NCI-H2081 treated with DMSO at 0.1 percent for 48 hours (cell line): Measurements from ENCODE around the gene CTIF.
"Not testable (repeated sequence)": the region's sequence is repeated elsewhere in the genome, so short reads cannot be mapped to it uniquely, and the experiment has no call there.

ENCODE experiments used
- DNase-seq: peaks from one replicate; lab custom pipeline; 2025; lab: John Stamatoyannopoulos, UW

The CTIF gene

DNA sequence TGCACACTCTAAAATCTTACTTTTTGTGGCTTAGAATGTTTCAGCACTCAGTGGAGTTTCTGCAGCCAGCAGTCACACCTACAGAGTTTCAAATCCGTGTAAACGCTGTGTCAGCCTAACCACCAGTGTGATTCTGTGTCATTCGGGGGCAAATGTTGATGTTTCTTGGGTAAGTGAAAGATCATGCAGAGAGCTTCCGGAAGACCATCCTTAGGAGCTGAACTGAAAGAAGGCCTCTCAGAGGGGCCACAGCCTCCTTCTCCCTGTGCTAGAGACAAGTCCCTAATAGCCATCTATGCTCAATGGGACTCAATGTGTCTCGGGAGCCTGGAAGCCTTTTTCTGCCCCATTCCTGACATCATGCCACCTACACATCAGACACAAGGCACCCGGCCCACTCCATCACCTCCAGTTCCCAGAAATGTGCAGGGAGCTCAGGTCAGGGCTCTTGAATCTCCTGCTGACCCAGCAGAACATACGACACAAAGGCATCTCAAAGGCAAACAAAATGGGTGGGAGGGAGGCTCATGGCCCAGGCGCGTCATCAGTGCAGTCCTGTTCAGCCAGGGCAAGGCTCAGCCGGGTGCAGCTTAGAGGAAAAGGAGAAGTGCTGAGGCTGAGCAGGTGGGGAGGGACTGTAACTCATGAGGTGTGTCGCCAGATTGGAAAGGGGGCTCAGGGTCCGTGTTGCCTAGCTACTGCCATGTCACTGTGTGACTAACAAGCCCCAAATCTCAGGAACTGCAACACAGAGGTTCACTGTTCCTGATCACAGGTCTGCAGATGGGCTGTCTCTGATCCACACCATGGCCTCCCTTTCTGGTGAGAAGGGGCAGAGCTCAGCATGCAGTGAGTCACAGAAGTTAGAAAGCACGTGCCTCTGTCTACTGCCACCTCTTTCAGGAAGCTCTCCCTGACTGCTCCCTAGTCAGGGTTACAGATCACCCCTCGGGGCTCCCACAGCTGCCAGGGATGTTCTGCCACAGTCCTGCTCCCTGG is 329.9 kb downstream of the CTIF start:
- DNase-seq: no peak

DNA sequence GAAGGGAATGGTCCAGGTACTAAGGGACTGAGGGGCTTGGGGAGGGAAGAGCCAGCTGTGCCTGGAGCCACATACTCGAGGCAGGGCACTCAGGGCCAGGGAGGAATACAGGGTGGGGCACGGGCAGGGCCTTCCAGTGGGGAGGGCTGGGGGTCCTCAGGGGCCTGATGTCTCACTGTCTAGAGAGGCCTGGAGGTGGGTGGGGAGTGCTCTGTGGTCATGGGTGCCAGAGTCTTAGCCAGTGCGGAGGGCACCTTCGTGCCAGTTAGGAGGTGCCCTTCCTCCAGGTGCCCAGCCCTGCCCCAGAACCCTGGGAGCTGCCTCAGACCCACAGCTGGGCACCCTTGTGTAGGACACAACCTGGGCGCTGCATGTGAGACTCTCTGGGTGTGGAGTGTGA is 330.8 kb downstream of the CTIF start:
- DNase-seq: no peak

DNA sequence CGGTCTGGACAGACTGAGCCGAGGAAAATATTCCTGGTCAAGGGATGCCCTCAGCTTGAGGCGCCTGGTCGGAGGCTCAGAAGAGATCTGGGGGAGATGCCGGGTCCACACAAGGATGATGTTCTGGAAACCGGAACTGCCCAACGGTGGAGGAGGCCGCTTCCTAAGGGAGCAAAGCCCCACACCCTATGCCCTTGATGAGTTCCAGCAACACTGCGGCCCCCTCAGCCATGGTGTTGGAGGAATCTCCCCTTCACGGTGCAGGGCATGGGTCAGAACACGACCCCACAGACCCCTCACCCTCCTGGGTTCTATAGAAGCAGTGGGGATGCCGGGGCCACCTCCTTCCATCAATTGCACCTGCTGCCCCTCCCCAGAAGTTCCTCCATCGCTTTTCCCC is 332.1 kb downstream of the CTIF start:
- not testable (repeated sequence) for DNase-seq

DNA sequence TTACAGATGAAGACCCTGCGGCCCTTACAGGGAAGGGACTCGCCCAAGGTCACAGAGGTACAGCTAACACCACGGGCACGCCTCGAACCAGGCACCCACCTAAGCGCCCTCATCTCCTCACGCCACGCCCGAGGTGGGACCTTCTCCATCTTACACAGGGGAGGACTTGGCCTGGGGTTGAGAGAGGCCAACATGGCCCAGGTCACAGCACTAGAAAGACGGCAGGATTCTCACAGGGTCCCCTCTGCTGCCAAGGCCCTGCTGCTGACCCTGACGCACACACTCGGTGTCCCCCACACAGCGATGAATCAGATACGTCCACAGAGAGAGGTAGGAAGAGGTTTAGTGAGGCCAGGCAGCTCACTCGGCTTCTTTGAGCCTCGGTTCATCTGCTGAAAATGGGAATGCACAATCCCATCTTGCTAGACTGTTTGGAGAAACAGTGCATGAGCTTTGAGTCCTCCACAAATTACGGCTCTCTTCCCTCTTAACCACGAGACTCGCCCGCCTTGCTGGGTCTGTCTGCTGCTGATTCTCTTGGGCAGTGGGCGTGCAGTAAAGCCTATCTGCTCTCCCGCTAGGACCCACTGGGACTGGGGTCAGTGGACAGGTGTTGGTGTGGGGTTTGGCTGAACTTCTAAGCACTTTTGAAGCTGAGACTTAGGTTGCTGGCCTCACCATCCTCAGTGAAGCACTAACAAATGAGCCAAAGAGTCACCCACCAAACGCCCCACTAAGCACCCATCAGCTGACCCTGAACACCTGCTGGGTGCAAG is 332.7 kb downstream of the CTIF start:
- DNase-seq: no peak

DNA sequence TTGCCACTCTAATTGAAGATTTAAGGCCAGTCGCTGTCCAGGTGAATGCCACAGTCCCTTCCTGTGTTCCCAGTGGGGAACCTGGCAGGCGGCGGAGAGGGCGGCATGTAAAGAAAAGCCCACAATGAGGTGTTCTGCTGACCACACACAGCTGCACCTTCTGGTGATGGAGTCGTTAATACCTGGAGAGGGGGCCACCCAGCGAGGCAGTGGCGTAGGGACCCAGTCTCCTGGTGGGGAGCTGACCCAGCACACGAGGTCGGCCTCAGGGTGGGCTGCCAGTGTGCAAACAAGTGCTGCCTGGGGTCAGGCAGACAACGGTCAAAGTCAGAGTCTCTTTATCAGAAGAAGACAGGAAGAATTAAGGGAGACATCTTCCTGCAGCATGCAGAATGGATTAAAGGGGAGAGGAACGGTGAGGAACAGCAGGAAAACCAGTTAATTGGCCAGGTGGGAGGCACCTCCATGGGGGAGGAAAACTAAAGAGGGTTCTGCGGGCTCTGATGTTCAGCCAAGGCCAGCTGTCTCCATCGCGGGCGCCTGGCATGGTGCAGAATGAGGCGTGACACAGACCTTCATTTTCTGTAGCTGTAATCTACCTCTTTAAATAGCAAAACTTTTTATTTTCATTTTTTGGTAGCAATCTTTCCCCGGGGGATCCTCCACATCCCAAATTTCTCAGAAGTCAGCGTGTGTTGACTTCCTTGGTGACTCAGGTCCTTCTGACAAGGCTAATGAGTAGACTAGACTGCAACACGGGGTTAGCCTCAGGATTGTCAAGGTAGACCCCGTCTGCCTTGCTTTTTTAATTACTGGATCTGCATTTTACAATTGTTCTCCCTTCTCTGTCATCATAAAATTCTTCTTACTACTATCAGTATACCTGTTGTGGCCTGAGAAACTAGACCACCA is 333.7 kb downstream of the CTIF start:
- DNase-seq: no peak

DNA sequence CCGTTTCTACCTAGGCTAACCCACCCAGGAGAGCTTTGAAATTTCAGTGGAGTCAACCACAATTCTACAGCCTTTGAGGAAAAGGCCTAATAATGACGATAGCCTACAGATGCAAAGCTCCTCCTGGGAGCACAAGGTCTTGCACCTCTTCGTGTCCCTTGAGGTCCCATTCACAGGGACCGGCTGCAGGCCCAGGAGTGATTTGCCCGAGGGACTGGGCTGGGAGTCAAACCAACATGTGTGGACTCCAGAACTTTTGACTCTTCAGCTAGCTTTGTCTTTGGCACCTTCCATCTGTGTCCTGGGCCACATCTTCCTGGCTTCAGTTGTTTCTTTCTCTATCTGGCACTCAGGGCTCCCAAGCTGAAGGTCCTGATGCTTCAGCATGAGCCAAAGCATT is 335.4 kb downstream of the CTIF start:
- DNase-seq: no peak

DNA sequence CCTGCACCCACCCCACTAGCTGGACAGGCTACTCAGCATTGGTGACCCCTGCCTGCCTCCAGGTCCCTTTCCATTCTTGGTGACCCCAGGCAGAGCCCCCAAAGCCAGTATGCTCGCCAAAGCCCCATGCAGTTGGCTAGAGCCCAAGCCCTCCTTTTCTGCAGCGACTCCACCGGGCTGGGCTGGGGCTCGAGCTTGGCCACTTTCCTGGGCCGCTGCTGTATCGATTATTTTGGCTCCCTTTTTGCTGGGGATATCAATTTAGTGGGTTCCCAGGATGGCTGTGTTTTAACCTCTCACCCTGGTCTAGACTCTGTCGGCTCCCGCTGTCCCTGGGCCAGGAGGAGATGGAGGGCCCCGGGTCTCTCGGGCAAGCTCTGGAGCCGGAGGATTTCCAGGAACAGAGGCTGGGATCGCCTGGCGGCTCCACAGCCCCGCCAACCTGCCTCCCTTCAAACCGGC is 335.9 kb downstream of the CTIF start:
- no peak for DNase-seq

DNA sequence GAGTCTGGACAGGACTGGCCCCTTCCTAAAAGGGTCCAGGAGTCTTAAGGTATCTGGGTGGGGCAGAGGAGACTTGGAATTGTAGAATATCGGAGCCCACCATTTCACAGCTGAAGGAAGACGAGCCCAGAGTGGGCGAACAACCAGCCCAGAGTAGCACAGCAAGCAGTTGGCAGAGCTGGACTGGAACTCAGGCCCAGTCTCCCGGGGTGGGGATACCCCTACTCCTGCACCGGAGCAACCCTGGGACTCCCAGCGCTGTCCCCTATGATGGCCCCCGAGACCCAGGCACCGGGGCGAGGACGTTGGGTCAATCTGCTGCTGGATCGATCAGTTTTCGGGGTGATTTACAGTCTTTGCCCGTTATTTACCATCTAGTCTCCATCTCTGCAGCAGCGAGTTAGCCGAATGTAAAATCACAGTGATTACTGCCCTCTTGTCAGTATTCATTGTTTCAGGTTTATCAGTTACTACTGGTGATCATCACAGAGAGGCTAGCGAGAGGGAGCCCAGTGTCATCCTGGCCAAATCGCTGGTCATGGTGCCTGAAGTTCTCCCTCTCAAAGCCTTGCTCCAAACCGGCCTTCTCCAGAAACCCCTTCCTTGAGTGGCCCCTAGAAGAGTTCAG is 336.6 kb downstream of the CTIF start:
- DNase-seq: no peak

DNA sequence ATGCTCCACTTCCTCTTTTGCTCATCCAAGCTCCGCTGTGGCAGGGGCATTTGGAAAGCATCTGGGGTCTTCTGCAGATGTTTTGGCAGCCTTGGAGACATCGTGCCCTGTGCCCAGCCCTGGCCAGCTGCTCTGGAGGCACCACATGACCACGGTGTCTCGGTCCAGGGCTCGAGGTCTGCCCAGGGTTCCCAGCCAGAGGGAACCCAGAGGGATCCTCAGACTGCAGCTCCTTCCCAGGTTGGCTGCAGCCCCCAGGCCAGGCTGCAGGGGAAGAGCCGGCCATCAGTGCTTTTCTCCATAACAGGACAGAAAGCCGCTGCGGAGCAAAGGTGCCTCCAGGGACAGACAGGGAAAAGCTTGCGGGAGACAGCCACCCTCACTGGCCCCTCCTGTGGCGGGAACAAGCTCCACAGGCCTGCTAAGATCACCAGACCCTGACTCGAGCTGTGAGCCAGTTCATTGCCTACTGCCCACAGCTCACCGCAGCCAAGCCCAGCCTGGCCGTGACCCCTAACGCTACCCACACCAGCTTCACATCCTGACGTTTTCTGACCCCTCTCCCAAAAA is 337.2 kb downstream of the CTIF start:
- DNase-seq: no peak

DNA sequence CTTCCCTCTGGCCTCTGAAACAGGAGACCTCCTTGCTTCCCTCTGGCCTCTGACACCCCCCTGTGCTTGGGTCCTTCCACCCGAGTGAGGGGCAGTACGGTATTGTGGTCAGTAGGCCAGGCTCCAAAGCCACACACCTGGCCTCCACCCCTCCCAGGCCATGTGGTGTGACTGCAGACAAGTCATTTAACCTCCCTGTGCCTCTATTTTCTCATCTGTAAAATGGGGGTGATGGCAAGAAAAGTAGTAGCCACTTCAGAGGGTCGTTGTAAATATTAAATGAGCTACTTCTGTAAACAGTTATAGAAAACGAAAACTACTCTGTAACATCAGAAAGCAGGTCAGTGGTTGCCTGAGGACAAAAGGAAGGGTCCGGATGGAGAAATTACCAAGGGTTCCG is 337.8 kb downstream of the CTIF start:
- DNase-seq: no peak

DNA sequence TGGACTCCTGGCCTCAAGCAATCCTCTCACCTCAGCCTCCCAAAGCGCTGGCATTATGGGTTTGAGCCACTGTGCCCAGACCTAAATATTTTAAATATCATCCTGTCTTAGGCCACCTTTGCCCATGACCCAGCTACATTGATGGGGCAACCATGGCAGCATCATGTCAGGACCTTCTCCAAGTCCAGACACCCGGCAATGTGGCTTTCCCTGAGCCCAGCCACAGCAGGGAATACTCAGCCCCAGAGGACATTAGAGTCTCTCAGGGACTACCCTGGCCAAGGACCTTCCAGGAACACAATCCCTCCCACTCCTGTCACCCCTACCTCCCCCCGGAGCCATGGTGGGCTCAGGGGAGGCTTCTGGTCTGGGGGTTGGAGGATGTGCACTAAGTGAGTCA is 339.1 kb downstream of the CTIF start:
- DNase-seq: no peak

DNA sequence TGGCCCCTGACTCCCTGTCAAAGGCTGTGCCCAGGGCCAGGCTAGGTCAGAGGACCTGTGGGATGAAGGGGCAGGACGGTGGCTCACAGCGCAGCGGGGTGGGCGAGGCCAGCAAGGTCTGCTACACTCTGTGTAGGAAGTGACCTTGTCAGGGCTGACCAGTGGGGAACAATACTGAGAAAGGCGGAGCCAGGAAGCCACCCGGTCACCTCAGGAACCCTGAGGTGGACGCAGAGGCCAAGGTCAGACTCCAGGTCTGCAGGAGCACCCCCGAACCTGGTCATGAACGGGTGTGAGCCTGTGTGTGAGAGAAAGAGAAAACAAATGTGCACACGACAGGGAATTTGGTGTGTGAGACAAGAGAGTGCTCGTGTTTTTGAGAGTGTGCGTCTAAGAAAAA is 339.6 kb downstream of the CTIF start:
- DNase-seq: no peak

DNA sequence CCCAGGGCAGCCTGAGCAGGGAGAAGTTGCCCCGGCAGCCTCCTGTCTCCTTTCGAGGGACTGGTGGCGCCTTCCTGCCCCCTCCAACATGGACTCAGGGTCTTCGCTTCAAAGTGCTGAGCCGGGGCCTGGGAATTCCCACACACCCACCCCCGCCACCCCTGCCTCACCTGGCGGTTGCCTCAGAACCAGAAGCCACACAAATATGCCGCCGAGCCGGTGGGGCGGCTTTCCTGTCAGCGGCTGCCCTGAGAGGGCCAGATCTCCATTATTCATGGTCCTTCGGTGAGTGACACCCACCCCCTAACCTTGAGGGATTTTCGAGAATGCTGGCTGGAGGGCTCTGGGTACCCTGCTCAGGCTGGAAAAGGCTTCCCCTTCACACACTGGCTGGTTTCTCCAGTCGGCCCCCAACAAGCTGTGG is 340.2 kb downstream of the CTIF start:
- DNase-seq: no peak

DNA sequence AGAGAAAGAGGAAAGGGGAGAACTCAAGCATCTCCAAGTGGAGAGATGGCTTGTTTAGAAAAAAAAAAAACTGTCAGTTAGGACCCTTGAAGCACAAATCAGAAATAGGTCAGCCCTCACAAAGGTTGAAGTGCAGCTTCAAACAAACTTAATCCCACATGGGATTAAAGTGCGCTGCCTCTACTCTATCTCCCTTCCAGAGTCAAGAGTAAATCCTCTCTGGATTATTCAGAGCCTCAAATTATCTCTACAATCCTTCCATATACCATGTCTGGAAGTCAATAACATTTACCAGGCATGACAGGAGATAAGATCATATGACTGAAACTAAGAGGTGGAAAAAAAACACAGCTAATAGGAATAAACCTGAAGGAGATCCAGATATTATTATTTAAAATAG is 342.1 kb downstream of the CTIF start:
- no peak for DNase-seq

DNA sequence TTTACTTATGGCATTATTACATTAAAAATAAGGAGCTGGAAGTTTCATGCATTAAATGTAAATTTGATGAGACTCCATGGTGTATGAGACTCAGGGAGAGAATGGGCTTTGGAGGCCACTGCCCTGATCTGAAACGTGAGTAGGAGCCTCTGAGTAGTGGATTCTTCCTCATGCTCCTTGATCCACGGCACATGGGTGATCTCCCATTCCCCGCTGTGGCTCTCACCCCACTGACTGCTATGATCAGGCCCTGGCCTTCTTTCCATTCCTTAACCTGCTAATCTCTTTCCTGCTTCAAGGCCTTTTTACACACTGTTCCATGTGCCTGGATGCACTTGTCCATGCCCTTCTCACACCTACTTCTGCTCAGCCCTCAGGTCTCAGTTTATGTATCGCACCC is 343.5 kb downstream of the CTIF start:
- no peak for DNase-seq

DNA sequence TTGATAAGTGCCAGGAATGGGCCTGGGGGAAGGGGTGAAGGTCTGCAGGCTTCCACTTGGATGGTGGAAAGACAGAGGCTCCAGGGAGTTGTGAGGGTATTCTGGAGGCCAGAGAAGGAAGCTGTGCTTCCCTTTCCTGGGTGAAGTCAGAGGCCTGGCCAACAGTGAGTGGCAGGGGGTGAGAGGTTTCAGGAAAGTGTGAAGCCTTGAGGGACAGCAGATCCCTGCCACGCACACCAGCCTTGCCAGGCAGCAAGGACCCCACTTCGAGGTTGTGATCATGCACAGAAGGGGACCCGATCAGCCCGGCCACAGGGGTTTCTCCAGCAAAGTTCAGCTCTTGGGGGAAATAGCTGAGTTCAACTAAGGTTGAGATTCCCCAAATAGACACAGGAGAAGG is 345.5 kb downstream of the CTIF start:
- DNase-seq: no peak

DNA sequence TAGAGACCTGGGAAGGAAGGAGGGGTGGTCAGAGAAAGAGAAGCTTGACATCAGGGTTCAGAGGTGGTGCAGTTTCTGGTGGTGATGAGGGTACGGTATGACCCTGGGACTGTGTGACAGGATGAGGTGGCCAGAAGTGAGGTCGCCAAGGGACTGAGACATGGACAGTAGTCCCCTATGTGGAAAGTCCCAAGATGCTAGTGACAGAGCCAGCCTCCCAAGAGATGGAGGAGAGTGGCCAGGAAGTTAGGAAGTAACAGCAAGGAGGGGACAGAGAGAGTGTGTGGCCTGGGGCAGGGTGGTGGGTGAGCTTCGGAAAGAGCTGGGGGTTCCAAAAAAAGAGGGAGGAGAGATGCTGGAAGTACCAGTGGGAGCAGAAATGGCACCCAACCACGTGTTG is 345.9 kb downstream of the CTIF start:
- no peak for DNase-seq

DNA sequence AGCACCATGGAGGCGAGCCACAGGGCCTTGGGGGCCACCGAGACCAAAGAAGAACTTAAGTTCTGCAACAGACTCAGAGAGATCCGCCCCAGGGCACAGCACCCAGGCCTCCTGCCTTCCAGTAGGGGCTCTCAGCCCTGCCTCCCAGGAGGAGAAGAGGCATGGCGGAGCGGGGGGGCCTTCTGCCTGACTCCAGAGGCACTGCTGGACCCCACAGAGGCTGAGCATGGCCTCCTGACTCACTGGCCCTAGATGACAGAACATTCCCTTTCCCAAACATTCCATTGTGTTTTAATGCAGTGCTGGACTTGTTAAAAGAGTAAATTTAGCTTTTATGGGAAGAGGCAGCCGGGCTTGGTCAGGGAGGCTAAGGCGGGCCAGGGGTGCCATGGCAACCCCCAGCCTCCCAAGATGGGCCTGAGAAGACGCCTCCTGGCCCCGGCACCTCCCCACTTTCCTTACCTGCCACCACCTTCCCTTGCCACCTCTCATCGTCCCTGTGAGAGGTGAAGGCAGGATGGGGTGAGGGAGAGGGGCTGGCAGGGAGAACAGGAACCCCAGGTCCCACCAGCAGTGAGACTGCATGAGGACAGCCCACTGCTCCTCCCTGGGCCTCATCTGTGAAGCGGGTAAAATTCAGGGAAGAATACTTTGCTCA is 346.6 kb downstream of the CTIF start:
- no peak for DNase-seq

DNA sequence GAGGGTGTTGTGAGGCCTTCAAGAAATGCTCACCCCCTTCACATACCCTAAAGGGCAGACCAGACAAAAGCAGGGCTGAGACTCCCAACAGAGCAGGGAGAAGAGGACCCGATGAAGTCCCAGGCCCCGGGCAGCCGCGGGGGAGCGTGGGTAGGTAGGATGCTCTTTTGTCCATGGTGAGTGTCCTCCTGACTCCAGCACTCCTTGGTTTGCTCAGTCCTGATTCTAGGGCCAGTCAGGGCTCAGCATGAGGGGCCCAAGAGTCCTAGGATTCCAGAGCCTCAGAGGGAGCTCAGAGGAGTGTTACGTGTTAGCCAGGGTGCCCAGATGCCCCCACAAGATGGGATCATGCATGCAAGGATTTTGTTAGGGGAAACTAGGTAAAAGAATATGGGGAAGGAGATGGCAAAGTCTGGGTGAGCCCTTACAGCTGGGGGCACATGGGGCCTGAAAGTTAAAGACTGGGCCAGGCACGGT is 347.1 kb downstream of the CTIF start:
- DNase-seq: no peak

DNA sequence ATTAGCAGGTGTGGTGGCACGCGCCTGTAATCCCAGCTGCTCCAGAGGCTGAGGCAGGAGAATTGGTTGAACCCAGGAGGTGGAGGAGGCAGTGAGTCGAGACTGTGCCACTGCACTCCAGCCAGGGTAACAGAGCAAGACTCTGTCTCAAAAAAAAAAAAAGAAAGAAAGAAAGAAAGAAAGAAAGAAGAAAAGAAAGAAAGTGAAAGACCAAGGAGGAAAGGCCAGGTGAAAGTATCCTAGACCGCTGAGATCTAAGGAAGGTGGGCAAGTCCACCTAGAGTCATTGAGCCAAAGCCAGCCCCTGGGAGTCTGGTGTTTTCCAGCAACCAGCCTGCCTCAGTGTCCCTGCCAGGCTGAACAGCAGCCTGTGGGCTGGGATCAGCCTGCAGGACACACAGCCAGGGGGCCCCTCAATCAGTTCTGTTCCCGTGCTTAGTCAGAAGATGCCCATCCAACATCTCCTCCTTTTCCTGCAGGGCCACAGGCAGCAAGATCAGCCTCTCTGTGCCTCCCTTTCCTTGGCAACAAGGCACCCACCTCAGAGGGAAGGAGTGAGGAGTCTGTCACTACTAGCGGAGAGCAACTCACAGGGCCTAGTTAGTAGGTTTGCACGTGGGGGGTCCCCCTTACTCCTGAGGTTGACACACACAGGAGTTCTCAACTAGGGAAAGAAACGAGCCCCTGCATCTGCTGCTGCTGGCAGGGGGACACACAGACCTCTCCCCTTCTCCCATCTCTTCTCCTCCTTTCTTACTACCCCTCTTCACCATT is 347.9 kb downstream of the CTIF start:
- DNase-seq: no peak
